SK-N-SH treated with all-trans-retinoic acid at 6 μM for 48 hours (cell line): Measurements from ENCODE around the gene NGEF.

ENCODE experiments used
- ATAC-seq: fragments of 200-7000 bp; cut with Tn5 transposase; 3 replicates; pipeline ENCODE4 v1.9.1; 2020; ENCODE audit warnings: mild to moderate bottlenecking, moderate library complexity
- ARNTL ChIP-seq: fragments of 450-650 bp; formaldehyde crosslinking; IDR thresholded peaks from 2 replicates; pipeline ENCODE4 v1.5.0; 2020; ENCODE audit warnings: low read depth, mild to moderate bottlenecking, moderate library complexity, borderline replicate concordance
- BACH2 ChIP-seq: fragments of 250-450 bp; sonication (Bioruptor Pico); IDR thresholded peaks from 2 replicates; pipeline ENCODE4 v1.9.0; 2021; ENCODE audit warnings: mild to moderate bottlenecking, borderline replicate concordance
- ESRRG ChIP-seq: fragments of 250-450 bp; sonication (Bioruptor Pico); IDR thresholded peaks from 2 replicates; pipeline ENCODE4 v1.6.1; 2021; ENCODE audit warnings: mild to moderate bottlenecking
- GLIS3 ChIP-seq: fragments of 250-450 bp; sonication (Bioruptor Pico); IDR thresholded peaks from 2 replicates; pipeline ENCODE4 v1.5.0; 2020; ENCODE audit warnings: mild to moderate bottlenecking, moderate library complexity
- OSR1 ChIP-seq: fragments of 250-450 bp; sonication (Bioruptor Pico); IDR thresholded peaks from 2 replicates; pipeline ENCODE4 v1.8.0; 2022; ENCODE audit warnings: moderate library complexity, mild to moderate bottlenecking, inconsistent platforms
- PPARA ChIP-seq: fragments of 250-450 bp; sonication (Bioruptor Pico); IDR thresholded peaks from 2 replicates; pipeline ENCODE4 v1.5.0; 2020; ENCODE audit warnings: mild to moderate bottlenecking, borderline replicate concordance
- RARB ChIP-seq: fragments of 250-450 bp; sonication (Bioruptor Pico); IDR thresholded peaks from 2 replicates; pipeline ENCODE4 v1.8.0; 2021; ENCODE audit warnings: mild to moderate bottlenecking, moderate library complexity
- SNAI2 ChIP-seq: fragments of 250-450 bp; sonication (Bioruptor Pico); IDR thresholded peaks from 2 replicates; pipeline ENCODE4 v1.5.0; 2020; ENCODE audit warnings: mild to moderate bottlenecking, moderate library complexity
- TCF4 ChIP-seq: fragments of 250-450 bp; sonication (Bioruptor Pico); IDR thresholded peaks from 2 replicates; pipeline ENCODE4 v1.8.0; 2021; ENCODE audit warnings: mild to moderate bottlenecking, moderate library complexity, borderline replicate concordance
- TOX ChIP-seq: fragments of 250-450 bp; sonication (Bioruptor Pico); IDR thresholded peaks from 2 replicates; pipeline ENCODE4 v1.8.0; 2021; ENCODE audit warnings: mild to moderate bottlenecking, moderate library complexity, borderline replicate concordance
- ZC3H10 ChIP-seq: fragments of 250-450 bp; sonication (Bioruptor Pico); IDR thresholded peaks from 2 replicates; pipeline ENCODE4 v1.5.1; 2021; ENCODE audit warnings: mild to moderate bottlenecking, moderate library complexity
- ZFP3 ChIP-seq: fragments of 250-450 bp; sonication (Bioruptor Pico); IDR thresholded peaks from 2 replicates; pipeline ENCODE4 v1.5.0; 2020; ENCODE audit warnings: mild to moderate bottlenecking, moderate library complexity
- ZFP30 ChIP-seq: fragments of 450-650 bp; formaldehyde crosslinking; IDR thresholded peaks from 2 replicates; pipeline ENCODE4 v1.5.0; 2022; ENCODE audit warnings: mild to moderate bottlenecking, moderate library complexity
- ZNF70 ChIP-seq: fragments of 450-650 bp; formaldehyde crosslinking; IDR thresholded peaks from 2 replicates; pipeline ENCODE4 v1.5.0; 2020; ENCODE audit warnings: mild to moderate bottlenecking, moderate library complexity
- TF ChIP-seq, protein P1 (sequence below): fragments of 250-450 bp; sonication (Bioruptor Pico); IDR thresholded peaks from 2 replicates; pipeline ENCODE4 v1.5.1; 2020; ENCODE audit warnings: low read depth, mild to moderate bottlenecking, moderate library complexity
- TF ChIP-seq, protein P2 (sequence below): fragments of 250-450 bp; sonication (Bioruptor Pico); IDR thresholded peaks from 2 replicates; pipeline ENCODE4 v1.8.0; 2020; ENCODE audit warnings: mild to moderate bottlenecking, moderate library complexity, borderline replicate concordance
- TF ChIP-seq, protein P3 (sequence below): fragments of 250-450 bp; sonication (Bioruptor Pico); IDR thresholded peaks from 2 replicates; pipeline ENCODE4 v1.8.0; 2021; ENCODE audit warnings: low read depth, mild to moderate bottlenecking, moderate library complexity, borderline replicate concordance
- TF ChIP-seq, protein P4 (sequence below): fragments of 250-450 bp; sonication (Bioruptor Pico); IDR thresholded peaks from 2 replicates; pipeline ENCODE4 v1.5.0; 2020; ENCODE audit warnings: mild to moderate bottlenecking, moderate library complexity
- TF ChIP-seq, protein P5 (sequence below): fragments of 250-450 bp; sonication (Bioruptor Pico); IDR thresholded peaks from 2 replicates; pipeline ENCODE4 v1.5.1; 2021; ENCODE audit warnings: mild to moderate bottlenecking, moderate library complexity

NGEF gene

DNA sequence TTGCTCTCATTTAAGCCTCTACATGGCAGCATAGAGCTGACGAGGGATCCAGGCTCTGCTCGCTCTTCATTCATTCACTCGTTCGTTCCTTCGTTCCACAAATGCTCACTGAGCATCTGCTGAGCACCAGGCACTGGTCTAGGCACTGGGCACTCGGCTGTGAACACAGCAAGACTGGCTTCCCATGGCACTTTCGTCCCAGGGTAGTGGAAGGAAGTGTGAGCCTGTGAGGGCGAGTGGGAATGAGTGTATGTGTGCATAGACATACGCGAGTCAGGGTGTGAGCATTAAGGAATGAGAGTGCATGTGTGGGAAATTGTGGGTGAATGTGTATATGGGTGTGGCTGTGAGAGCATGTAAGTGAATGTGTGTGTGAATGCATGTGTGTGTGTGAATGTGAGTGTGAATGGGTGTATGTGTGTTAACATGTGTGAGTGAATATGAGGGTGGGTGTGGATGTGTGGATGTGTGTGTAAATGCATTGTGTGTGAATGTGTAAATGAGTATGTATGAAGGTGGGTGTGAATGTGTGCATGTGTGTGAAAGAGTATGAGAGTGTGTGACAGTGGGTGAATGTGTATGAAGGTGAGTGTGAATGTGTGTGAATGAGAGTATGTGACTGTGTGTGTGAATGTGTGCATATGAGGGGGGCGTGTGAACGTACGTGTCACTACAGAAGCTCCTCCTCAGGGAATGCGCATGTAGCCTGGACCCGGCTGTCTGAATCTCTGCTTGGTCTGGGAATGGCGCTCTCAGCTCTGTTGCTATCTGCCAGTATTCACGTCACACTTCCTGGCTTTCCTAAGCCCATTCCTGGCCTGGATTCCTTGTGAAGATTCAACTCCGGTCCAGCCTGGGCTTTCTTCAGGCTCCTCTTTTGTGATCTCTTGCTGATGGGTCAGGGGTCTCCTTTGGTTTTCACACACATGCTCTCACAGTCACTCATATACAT, 114.2 kb downstream of the NGEF start:
- TF ChIP-seq ZC3H10 (no peak), ESRRG (CRISPR knock-in tag) (no peak), TCF4 (CRISPR knock-in tag) (no peak), OSR1 (CRISPR knock-in tag) (no peak), ARNTL (CRISPR knock-in tag) (no peak), SNAI2 (CRISPR knock-in tag) (no peak)
- TF ChIP-seq, protein P1, sequence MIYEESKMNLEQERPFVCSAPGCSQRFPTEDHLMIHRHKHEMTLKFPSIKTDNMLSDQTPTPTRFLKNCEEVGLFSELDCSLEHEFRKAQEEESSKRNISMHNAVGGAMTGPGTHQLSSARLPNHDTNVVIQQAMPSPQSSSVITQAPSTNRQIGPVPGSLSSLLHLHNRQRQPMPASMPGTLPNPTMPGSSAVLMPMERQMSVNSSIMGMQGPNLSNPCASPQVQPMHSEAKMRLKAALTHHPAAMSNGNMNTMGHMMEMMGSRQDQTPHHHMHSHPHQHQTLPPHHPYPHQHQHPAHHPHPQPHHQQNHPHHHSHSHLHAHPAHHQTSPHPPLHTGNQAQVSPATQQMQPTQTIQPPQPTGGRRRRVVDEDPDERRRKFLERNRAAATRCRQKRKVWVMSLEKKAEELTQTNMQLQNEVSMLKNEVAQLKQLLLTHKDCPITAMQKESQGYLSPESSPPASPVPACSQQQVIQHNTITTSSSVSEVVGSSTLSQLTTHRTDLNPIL (CRISPR knock-in tag): no peak
- TF ChIP-seq, protein P2, sequence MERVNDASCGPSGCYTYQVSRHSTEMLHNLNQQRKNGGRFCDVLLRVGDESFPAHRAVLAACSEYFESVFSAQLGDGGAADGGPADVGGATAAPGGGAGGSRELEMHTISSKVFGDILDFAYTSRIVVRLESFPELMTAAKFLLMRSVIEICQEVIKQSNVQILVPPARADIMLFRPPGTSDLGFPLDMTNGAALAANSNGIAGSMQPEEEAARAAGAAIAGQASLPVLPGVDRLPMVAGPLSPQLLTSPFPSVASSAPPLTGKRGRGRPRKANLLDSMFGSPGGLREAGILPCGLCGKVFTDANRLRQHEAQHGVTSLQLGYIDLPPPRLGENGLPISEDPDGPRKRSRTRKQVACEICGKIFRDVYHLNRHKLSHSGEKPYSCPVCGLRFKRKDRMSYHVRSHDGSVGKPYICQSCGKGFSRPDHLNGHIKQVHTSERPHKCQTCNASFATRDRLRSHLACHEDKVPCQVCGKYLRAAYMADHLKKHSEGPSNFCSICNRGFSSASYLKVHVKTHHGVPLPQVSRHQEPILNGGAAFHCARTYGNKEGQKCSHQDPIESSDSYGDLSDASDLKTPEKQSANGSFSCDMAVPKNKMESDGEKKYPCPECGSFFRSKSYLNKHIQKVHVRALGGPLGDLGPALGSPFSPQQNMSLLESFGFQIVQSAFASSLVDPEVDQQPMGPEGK: no peak
- TF ChIP-seq, all 23 proteins: peak for 0
- ATAC-seq: no peak

DNA sequence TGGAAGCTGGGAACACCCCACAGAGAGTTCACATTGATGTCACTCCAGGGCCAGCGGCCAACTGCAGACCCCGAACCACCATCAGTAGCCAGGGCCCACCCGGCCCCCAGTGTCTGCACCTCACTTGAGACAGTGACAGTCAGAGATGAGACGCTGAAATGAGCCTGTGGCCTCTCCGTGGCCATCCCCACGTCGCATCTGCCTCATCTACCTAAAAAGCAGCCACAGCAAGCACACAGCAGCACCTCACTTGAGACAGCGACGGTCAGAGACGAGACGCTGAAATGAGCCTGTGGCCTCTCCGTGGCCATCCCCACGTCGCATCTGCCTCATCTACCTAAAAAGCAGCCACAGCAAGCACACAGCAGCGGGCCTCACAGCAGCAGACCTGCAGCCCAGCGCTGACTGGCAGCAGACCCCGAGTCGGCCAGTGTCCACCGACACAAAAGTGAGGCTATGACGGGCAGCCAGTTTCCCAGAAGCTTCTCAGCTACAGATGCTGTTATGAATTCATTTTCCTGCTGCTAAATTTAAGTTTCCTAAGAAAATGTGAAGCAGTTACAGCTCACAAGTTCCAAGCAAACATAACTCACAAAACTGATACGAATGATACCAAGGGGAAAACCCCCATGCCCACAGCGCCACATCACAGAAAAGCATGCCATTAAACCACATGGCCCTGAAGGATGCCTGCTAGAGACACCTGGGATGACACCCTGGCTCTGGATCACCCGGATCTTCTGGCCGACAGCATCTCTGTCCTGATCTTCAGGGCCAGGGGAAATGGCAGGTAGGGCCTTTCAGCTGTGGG, 115.3 kb downstream of the NGEF start:
- ATAC-seq: no peak
- TF ChIP-seq, protein P3, sequence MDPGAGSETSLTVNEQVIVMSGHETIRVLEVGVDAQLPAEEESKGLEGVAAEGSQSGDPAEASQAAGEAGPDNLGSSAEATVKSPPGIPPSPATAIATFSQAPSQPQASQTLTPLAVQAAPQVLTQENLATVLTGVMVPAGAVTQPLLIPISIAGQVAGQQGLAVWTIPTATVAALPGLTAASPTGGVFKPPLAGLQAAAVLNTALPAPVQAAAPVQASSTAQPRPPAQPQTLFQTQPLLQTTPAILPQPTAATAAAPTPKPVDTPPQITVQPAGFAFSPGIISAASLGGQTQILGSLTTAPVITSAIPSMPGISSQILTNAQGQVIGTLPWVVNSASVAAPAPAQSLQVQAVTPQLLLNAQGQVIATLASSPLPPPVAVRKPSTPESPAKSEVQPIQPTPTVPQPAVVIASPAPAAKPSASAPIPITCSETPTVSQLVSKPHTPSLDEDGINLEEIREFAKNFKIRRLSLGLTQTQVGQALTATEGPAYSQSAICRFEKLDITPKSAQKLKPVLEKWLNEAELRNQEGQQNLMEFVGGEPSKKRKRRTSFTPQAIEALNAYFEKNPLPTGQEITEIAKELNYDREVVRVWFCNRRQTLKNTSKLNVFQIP (CRISPR knock-in tag): no peak
- TF ChIP-seq RARB (CRISPR knock-in tag) (no peak), GLIS3 (CRISPR knock-in tag) (no peak), SNAI2 (CRISPR knock-in tag) (no peak), ZFP30 (no peak), ZNF70 (CRISPR knock-in tag) (no peak), TCF4 (CRISPR knock-in tag) (no peak), OSR1 (CRISPR knock-in tag) (no peak), PPARA (CRISPR knock-in tag) (no peak)
- TF ChIP-seq, protein P4, sequence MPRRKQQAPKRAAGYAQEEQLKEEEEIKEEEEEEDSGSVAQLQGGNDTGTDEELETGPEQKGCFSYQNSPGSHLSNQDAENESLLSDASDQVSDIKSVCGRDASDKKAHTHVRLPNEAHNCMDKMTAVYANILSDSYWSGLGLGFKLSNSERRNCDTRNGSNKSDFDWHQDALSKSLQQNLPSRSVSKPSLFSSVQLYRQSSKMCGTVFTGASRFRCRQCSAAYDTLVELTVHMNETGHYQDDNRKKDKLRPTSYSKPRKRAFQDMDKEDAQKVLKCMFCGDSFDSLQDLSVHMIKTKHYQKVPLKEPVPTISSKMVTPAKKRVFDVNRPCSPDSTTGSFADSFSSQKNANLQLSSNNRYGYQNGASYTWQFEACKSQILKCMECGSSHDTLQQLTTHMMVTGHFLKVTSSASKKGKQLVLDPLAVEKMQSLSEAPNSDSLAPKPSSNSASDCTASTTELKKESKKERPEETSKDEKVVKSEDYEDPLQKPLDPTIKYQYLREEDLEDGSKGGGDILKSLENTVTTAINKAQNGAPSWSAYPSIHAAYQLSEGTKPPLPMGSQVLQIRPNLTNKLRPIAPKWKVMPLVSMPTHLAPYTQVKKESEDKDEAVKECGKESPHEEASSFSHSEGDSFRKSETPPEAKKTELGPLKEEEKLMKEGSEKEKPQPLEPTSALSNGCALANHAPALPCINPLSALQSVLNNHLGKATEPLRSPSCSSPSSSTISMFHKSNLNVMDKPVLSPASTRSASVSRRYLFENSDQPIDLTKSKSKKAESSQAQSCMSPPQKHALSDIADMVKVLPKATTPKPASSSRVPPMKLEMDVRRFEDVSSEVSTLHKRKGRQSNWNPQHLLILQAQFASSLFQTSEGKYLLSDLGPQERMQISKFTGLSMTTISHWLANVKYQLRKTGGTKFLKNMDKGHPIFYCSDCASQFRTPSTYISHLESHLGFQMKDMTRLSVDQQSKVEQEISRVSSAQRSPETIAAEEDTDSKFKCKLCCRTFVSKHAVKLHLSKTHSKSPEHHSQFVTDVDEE (CRISPR knock-in tag): no peak

DNA sequence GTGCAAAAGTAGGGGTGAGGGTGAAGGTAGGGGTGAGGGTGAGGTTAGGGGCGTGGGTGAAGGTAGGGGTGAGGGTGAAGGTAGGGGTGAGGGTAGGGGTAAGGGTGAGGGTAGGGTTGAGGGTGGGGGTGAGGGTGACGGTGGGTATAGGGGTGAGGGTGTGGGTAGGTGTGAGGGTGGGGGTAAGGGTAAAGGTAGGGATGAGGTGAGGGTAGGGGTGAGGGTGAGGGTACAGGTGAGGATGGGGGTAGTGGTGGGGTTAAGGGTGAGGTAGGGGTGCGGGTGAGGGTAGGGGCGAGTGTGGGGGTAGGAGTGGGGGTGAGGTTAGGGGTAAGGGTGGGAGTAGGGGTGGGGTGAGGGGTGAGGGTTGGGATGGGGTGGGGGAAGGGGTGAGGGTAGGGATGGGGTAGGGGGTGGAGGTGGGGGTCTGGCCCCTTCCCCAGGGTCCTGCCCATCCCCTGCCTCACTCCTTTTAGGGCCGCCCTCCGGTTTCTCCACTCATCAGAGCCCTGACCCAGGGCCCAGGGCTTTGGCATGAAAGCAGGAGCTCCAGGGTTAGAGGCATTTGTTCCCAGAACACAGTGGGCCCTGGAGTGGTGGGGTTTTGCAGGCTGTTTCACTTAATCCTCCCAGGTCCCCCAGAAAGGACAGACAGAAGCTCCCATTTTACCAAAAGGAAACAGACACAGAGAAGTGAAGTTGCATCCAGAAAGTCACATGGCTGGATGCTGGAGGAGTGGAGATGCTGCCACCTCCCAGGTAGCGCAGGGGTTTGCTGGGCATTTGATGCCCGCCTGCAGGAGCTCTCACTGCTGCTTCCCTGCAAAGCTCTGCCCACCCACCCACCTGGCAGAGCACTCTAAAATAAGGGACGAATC, 116.1 kb downstream of the NGEF start:
- ATAC-seq: no peak
- no peak for TF ChIP-seq TCF4 (CRISPR knock-in tag)
- TF ChIP-seq OSR1 (CRISPR knock-in tag): no peak
- TF ChIP-seq BACH2 (CRISPR knock-in tag): no peak
- TF ChIP-seq, protein P2: no peak
- no peak for TF ChIP-seq GLIS3 (CRISPR knock-in tag)
- no peak for TF ChIP-seq RARB (CRISPR knock-in tag)
- no peak for TF ChIP-seq ZNF70 (CRISPR knock-in tag)
- TF ChIP-seq TOX (CRISPR knock-in tag): no peak
- TF ChIP-seq PPARA (CRISPR knock-in tag): no peak
- TF ChIP-seq ARNTL (CRISPR knock-in tag): no peak
- TF ChIP-seq, protein P5, sequence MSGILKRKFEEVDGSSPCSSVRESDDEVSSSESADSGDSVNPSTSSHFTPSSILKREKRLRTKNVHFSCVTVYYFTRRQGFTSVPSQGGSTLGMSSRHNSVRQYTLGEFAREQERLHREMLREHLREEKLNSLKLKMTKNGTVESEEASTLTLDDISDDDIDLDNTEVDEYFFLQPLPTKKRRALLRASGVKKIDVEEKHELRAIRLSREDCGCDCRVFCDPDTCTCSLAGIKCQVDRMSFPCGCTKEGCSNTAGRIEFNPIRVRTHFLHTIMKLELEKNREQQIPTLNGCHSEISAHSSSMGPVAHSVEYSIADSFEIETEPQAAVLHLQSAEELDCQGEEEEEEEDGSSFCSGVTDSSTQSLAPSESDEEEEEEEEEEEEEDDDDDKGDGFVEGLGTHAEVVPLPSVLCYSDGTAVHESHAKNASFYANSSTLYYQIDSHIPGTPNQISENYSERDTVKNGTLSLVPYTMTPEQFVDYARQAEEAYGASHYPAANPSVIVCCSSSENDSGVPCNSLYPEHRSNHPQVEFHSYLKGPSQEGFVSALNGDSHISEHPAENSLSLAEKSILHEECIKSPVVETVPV (CRISPR knock-in tag): no peak
- no peak for TF ChIP-seq ZFP3 (CRISPR knock-in tag)
- TF ChIP-seq, protein P1 (CRISPR knock-in tag): no peak
- TF ChIP-seq ESRRG (CRISPR knock-in tag): no peak
